Activated CD8-positive, alpha-beta memory T cell treated with anti-CD3 and anti-CD28 coated beads, Interleukin-2, amount 50 U/mL, for 24 hours (primary cell): ENCODE data around the gene KCP.

ENCODE experiments used
- DNase-seq: peaks from one replicate; pipeline ENCODE4 v3.0.0-alpha.2; 2020; ENCODE audit errors: extremely low read depth

KCP gene

GRCh38 chr7:128906766-128907559 lies 3.5 kb downstream of the KCP start:
- DNase-seq: no peak

GRCh38 chr7:128906001-128906765 lies 4.3 kb downstream of the KCP start:
- DNase-seq: no peak

GRCh38 chr7:128904381-128905197 lies 5.9 kb downstream of the KCP start:
- DNase-seq: no peak

GRCh38 chr7:128903621-128904361 lies 6.7 kb downstream of the KCP start:
- no peak for DNase-seq

DNA sequence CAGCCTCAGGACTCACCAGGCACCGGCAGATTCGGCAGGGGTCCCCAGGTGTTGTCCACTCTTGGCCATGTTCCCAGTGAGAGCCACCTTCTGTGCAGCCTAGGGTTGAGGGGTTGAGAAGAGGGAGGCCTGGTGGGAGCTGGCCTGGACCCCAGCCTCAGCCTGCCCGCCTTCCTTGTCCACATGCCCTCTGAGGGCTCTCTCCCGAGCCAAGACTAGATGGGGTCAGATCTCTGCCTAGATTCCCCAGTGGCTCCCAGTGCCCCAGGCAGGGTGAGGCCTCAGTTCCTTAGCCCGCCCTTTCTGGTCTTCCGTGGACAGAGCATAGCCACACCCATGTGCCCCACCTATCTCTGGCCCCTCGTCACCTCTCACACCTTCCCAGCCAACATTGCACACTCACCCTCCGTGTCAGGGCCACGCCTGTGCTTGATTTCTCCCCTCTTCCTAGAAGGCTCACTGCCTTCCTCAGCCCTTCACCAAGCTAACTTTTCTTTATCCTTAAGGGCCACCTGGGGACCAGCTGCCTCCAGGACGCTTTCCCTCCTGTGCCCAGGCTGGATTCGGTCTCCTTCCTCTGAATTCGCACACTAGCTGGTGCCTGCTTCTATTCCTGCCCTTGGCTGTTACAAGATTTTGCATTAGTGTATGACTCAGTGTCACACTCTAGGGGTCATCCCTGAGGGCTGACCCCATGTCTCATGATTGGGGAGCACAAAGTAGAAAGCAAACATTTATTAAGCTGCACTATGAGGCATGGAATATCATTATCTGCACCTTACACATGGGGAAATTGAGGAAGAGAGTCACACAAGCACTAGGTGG lies 7.5 kb downstream of the KCP start:
- no peak for DNase-seq

GRCh38 chr7:128900237-128900636 lies 10.3 kb downstream of the KCP start:
- no peak for DNase-seq

DNA sequence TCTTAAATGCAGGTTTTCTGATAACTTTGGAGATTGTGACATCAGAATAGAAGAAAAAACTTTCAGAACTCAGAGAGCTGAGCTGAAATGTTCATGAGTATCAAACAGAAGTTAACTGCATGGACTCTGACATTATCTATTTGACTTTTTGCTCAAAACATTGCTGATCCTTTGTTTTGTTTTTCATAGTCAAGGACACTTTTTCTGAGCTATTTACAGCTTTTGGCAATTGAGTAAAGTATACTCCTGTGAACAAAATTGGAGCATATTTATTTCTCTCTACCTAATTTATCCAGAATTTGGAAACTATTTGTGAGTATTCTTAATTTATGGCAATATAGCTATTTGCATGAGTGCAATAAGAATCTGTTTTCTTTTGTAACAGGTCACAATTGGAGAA lies 11.1 kb downstream of the KCP start:
- no peak for DNase-seq

DNA sequence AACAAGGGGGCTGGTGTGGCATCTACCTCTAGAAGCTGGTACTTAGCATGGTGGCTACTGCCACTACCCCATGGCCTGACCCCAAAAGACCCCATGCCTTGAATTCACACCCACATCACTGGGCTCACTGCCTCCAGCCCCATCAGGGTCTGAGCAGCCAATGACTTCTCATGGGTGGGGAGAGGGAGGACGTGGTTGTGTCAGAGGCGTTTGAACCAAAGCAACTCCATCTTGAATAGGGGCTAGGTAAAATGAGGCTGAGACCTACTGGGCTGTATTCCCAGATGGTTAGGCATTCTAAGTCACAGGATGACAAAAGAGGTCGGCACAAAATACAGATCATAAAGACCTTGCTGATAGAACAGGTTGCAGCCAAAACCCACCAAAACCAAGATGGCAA lies 15.2 kb downstream of the KCP start:
- DNase-seq: no peak

- DNase-seq: no peak
These were observed 16.4 kb downstream of the KCP start for GRCh38 chr7:128894101-128894440.

GRCh38 chr7:128893251-128894100 lies 17.0 kb downstream of the KCP start:
- no peak for DNase-seq

- no peak for DNase-seq
These were observed 17.8 kb downstream of the KCP start for GRCh38 chr7:128892521-128893250.

DNA sequence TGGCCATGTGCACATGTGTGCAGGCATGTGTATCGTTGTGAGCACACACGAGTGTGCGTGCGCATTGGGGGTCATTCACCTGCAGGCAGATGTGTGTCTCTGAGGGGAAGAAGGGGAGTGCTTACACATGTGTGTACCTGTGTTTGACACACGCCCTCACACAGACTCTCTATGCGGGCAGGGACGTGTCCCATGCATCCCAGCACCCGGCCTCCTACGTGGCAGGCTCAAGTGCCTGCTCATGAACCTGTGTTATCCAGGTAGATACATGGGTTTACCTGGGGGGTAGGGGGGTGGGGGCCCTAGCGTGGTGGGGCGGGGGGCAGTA lies 18.6 kb downstream of the KCP start:
- DNase-seq: no peak

DNA sequence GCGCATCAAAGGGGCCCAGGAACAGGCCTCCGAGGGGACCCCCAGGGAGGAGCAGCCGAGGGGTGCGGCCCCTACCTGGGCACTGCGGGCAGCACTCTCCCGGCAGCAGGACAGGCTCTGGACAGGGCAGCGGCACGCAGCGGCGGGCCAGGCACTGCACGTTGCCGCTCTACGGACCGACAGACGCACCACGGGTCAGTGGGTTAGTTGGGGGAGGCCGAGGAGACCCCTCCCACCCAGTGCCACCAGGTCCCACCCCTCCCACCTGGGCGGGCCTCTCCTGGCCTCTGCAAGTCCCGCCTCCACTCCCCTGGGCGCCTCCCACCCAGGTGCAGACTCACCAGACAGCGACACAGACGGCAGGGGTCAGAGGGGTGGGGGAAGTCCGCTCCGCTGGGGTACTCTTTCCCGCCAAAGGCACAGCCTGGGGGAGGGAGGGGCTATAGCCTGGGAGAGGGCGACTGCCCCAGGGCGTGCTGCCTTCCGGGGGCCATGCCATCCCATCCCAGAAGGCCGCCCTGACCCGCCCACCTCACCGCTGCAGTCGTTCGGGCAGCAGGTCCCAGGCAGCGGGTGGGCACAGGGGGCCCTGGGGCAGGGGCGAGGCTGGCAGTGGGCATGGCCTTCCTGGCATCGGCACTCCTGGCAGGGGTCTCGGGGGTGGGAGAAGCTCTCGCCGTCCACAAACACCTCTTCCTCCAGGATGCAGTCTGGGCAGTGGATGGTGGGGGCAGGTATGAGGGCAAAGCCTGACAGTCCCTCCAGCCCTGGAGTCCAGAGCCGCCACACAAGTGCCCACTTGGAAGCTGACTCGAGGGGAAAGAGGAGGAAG lies 19.2 kb downstream of the KCP start:
- DNase-seq: no peak

- no peak for DNase-seq
These were observed 20.0 kb downstream of the KCP start for GRCh38 chr7:128890306-128891109.

- DNase-seq: no peak
These were observed 21.4 kb downstream of the KCP start for GRCh38 chr7:128889121-128889520.

DNA sequence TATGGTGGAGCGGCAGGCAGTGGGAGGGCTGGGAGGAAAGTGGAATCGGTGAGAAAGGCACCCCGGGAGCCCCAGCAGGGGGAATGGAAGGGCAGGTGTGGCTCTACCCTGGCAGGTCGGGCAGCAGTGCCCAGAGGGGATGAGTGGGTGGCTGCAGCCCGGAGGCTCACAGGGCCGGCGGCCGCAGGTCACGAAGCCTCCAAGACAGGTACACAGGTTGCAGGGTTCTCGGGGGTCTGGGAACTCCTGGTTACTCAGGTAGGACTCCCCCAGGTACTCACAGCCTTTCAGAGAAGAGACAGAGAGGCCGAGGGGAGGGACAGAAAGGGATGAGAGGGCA lies 21.8 kb downstream of the KCP start:
- DNase-seq: no peak

DNA sequence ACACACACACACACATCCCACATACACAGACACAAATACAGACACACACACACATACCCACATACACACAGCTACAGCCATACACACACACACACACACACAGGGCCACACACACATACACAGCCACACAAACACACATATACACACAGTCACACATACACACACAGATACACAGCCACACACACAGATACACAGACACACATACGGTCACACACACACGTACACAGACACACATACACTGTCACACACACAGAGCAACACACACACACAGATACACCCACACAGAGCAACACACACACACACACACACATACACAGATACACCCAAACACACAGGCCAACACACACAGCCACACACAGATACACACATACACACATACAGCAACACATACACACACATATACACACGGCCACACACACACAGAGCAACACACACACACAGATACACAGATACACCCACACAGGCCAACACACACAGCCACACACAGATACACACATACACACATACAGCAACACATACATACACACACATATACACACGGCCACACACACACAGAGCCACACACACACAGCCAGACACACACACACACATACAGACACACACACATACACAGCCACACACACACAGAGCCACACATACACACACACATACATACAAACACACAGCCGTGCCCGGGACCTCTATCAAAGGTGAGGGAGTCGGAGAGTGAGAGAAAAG lies 22.3 kb downstream of the KCP start:
- DNase-seq: no peak
